GM12874 (cell line): Measurements from ENCODE around the gene DLG2.

ENCODE experiments used
- TF ChIP-seq, protein P1 (sequence below): IDR thresholded peaks from 2 replicates; pipeline ENCODE4 v1.5.1; 2011; ENCODE audit warnings: low read depth, mild to moderate bottlenecking, control low read depth, low read length, moderate library complexity; ENCODE audit not compliant: insufficient read depth

DLG2 gene

DNA sequence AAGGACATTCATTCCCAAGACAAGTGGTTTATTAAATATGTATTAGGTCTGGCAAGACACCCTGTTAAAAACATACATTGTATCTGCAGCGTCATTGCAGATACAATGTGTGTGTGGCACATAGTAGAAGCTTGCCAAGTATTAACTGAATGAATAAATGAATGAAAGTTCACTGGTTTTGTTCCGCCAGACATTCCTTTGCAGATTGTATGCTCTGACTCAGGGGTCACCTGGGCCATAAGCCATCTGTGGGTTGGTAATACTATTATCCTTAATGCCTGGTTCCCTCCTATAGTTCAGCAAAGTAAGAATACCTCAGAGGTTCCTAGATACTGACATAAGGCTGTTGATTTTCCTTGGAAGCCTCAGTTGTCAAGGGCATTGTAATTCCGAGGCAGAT lies 1963.7 kb downstream of the DLG2 start:
- TF ChIP-seq, protein P1, sequence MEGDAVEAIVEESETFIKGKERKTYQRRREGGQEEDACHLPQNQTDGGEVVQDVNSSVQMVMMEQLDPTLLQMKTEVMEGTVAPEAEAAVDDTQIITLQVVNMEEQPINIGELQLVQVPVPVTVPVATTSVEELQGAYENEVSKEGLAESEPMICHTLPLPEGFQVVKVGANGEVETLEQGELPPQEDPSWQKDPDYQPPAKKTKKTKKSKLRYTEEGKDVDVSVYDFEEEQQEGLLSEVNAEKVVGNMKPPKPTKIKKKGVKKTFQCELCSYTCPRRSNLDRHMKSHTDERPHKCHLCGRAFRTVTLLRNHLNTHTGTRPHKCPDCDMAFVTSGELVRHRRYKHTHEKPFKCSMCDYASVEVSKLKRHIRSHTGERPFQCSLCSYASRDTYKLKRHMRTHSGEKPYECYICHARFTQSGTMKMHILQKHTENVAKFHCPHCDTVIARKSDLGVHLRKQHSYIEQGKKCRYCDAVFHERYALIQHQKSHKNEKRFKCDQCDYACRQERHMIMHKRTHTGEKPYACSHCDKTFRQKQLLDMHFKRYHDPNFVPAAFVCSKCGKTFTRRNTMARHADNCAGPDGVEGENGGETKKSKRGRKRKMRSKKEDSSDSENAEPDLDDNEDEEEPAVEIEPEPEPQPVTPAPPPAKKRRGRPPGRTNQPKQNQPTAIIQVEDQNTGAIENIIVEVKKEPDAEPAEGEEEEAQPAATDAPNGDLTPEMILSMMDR, result no peak

DNA sequence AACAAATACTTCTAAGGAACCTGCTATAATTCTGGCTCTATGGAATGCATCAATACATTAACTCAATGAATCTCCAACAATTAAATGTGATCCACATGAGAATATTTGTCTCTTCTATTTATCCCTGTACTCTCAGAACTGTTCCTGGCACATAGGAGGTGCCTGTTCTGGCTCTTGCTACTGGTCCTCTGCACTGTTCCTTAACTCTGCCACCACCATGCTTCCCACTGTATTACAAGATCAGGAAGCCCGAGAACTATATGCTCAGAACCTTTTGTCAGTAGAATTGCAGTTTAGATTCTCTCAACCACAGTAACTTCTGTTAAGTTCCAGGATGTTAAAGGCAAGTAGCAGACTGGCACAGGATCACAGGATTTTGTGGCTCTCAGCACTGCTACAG lies 1964.7 kb downstream of the DLG2 start:
- TF ChIP-seq, protein P1, result no peak

DNA sequence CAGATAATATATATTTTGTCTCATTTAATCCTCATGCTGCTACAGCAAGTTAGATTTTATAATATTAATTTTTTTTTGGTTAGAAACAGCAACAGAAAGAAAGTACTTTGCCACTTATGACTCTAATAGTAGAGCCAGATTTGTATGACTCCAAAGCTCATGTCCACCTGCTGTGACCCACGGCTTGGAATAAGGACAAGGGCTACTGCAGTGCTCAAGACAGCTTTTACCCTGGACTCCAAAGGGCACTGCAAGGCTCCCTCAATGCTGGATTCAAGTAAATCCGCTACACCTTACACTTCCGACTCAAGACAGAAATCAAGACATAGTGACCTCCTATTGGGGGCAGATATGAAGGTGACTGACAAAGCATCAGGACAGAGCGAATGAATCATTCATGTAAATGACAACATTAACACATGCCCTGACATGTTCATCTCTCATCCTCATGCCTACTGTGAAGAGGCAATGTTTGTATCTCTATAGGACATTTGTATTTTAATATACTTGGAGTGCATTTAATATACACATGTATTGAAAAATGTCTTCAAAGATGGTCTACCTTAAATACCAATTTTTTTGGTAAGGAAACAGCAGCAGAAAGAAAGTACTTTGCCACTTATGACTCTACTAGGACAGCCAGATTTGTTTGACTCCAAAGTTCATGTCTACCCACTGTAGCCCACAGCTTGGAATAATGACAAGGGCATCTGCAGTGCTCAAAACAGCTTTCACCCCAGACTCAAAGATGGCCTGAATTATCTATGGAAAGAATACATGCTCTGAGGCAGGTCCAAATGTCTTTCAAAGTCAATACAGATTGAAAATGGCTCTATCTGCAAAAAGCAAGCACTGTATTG lies 1965.4 kb downstream of the DLG2 start:
- TF ChIP-seq, protein P1, result no peak

DNA sequence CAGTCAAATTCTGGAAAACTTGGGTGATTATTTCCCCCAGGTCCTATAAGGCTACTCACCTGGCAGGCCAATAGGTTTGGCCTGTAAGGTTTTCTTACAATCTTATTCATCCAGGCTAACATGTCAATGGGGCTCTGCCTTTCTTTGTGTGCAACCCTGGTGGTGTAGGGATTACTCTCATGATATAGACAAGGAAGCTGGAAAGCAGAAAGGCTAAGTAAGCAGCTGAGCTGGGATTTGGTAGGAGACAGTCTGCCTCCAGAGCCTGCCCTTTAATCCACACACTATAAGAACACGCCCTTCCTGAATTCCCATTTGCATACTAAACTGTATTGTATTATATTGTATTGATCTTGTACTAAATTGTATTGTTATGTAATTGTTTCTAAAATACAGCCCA lies 1967.7 kb downstream of the DLG2 start:
- TF ChIP-seq, protein P1, result no peak

DNA sequence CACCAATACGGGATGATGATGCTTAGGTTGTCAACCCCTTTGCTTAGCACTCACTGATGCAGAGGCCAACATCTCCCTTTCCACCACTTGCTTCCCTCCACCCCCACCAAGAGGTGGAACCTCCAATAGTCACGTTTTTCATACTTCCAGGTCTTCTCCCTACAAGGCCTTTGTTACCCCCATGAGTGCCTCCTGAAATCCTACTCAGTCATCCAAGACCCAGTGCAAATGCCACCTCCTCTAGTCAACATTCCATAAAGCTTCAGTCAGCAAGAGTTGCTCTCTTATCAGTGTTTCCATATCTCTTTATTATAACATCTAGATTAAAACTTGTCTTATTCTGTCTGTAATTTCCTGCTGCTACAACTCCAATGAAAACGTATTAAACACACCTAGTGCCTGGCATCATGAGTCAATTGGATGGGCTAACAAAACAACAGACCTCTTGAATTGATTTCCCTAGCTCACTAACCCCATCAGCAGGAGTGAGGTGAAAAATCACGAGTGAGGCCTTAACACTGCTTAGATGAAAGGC lies 1970.3 kb downstream of the DLG2 start:
- TF ChIP-seq, protein P1, result no peak

DNA sequence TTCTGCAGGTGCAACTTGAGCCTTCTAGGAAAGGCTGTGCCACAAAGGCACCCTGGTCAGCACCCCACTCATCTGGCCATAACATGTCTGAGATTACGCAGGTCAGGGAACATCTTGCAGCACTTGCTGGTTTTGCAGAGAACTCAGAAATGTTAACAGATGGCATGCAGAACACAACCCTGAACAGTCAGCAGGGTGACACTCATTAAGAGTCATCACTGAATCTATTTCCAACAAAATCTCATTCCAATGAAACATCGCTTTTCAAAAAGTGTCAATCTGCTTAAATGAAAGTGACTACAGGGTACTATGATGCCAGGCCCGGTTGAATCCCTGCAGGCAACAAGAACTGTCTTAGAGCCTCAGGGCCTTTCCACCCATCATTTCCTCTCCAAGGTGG lies 1971.2 kb downstream of the DLG2 start:
- TF ChIP-seq, protein P1, result no peak

DNA sequence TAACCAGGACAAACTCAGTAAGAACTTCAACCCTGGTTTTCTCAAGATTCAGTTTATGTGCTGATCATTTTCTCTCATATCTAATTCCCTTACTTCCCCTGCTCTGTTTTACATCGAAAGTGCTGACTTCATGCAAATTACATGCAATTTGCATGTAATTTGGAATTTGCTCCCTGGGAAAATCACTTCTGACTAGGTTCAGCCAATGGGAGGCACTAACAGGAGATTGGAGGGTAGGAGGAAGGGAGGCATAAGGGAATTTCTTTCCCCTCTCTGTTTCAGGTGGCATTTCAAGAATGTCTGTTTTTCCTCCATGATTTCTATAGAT lies 1977.7 kb downstream of the DLG2 start:
- TF ChIP-seq, protein P1, result no peak
